Neuronal stem cell (in vitro differentiated cells): ENCODE data around the gene CD52.

Experiments used
- DNase-seq: peaks from one replicate; pipeline ENCODE4 v3.0.0-alpha.2; 2013; ENCODE audit warnings: low spot score
- H2AFZ ChIP-seq: one replicate; pipeline ENCODE4 v1.6.1; 2013; ENCODE audit warnings: mild to moderate bottlenecking, low read length, inconsistent platforms
- H2AK5ac ChIP-seq: 2 replicates; pipeline ENCODE4 v1.6.1; 2013; ENCODE audit warnings: low read depth, mild to moderate bottlenecking, inconsistent platforms, low read length, moderate library complexity, mixed read lengths
- H2BK120ac ChIP-seq: 2 replicates; pipeline ENCODE4 v1.6.1; 2013; ENCODE audit warnings: low read depth, mild to moderate bottlenecking, inconsistent platforms, low read length, moderate library complexity, mixed read lengths
- H2BK12ac ChIP-seq: one replicate; pipeline ENCODE4 v1.6.1; 2013; ENCODE audit warnings: low read length, inconsistent platforms
- H2BK15ac ChIP-seq: 2 replicates; pipeline ENCODE4 v1.6.1; 2013; ENCODE audit warnings: mild to moderate bottlenecking, low read length, inconsistent platforms, mixed read lengths
- H2BK5ac ChIP-seq: one replicate; pipeline ENCODE4 v1.6.1; 2013; ENCODE audit warnings: inconsistent platforms, mild to moderate bottlenecking, low read length, moderate library complexity
- H3K14ac ChIP-seq: one replicate; pipeline ENCODE4 v1.6.1; 2013; ENCODE audit warnings: low read length, inconsistent platforms
- H3K18ac ChIP-seq: 2 replicates; pipeline ENCODE4 v1.6.1; 2013; ENCODE audit warnings: low read length, inconsistent platforms
- H3K23ac ChIP-seq: 2 replicates; pipeline ENCODE4 v1.6.1; 2013; ENCODE audit warnings: low read depth, mild to moderate bottlenecking, mixed read lengths, low read length, inconsistent platforms; ENCODE audit not compliant: poor library complexity
- H3K27ac ChIP-seq: replicated peaks from 3 replicates; pipeline ENCODE4 v1.5.1; 2013; ENCODE audit warnings: low read length, inconsistent platforms
- H3K27me3 ChIP-seq, 3 experiments: 2 replicates each; pipeline ENCODE4 v1.6.1; 2013; ENCODE audit warnings: low read length in 3 of 3, mild to moderate bottlenecking in 2 of 3, inconsistent platforms in 1 of 3, low read depth in 1 of 3, mixed read lengths in 1 of 3, moderate library complexity in 1 of 3; ENCODE audit not compliant: control insufficient read depth in 3 of 3, insufficient read depth in 3 of 3
- H3K36me3 ChIP-seq, 2 donors: replicated peaks in 1 of 2; 2 replicates each; pipeline ENCODE4 v1.6.1; 2013; ENCODE audit warnings: low read length in 2 of 2; ENCODE audit not compliant: control insufficient read depth in 2 of 2, insufficient read depth in 2 of 2
- H3K4ac ChIP-seq: 2 replicates; pipeline ENCODE4 v1.6.1; 2013; ENCODE audit warnings: inconsistent platforms, mild to moderate bottlenecking, low read length, moderate library complexity
- H3K4me1 ChIP-seq, 2 donors: 1 replicate in 1 of 2; 2 replicates in 1 of 2; pipeline ENCODE4 v1.6.1; 2013; ENCODE audit warnings: low read length in 2 of 2, low read depth in 1 of 2; ENCODE audit not compliant: control insufficient read depth in 2 of 2, insufficient read depth in 1 of 2
- H3K4me2 ChIP-seq: one replicate; pipeline ENCODE4 v1.6.1; 2013; ENCODE audit warnings: mild to moderate bottlenecking, low read length, inconsistent platforms; ENCODE audit not compliant: insufficient read depth, poor library complexity, severe bottlenecking
- H3K4me3 ChIP-seq, 2 donors: 2 replicates each; pipeline ENCODE4 v1.5.1; 2013; ENCODE audit warnings: low read length in 2 of 2, mild to moderate bottlenecking in 2 of 2, inconsistent platforms in 1 of 2, moderate library complexity in 1 of 2
- H3K79me1 ChIP-seq: one replicate; pipeline ENCODE4 v1.6.1; 2013; ENCODE audit warnings: low read depth, mild to moderate bottlenecking, inconsistent platforms, low read length, moderate library complexity
- H3K9ac ChIP-seq: one replicate; pipeline ENCODE4 v1.6.1; 2013; ENCODE audit warnings: mild to moderate bottlenecking, low read depth, low read length, inconsistent platforms; ENCODE audit not compliant: poor library complexity
- H3K9me3 ChIP-seq, 2 donors: replicated peaks in 1 of 2; 2 replicates each; pipeline versions ENCODE3 to v1.6.1; 2013; ENCODE audit warnings: low read length in 2 of 2, mild to moderate bottlenecking in 2 of 2, inconsistent platforms in 1 of 2, low read depth in 1 of 2, mixed read lengths in 1 of 2, moderate library complexity in 1 of 2; ENCODE audit not compliant: control insufficient read depth in 2 of 2, insufficient read depth in 1 of 2
- H4K8ac ChIP-seq: one replicate; pipeline ENCODE4 v1.6.1; 2013; ENCODE audit warnings: low read depth, mild to moderate bottlenecking, inconsistent platforms, low read length, moderate library complexity
- H4K91ac ChIP-seq: one replicate; pipeline ENCODE4 v1.6.1; 2013; ENCODE audit warnings: low read length, low read depth, mild to moderate bottlenecking, inconsistent platforms; ENCODE audit not compliant: poor library complexity
- WGBS, 2 donors: extraction: QIAGEN DNeasy Blood & Tissue Kit; methylation state at CpG; one replicate each; pipeline ENCODE4 v1.1.7; 2013; ENCODE audit warnings: missing lambda C conversion rate in 2 of 2, mixed read lengths in 1 of 2; ENCODE audit not compliant: insufficient read length in 2 of 2, insufficient replicate concordance in 1 of 2; ENCODE audit errors: extremely low coverage in 2 of 2; 5-methylcytosine and 5-hydroxymethylcytosine counted together

CD52 gene

DNA sequence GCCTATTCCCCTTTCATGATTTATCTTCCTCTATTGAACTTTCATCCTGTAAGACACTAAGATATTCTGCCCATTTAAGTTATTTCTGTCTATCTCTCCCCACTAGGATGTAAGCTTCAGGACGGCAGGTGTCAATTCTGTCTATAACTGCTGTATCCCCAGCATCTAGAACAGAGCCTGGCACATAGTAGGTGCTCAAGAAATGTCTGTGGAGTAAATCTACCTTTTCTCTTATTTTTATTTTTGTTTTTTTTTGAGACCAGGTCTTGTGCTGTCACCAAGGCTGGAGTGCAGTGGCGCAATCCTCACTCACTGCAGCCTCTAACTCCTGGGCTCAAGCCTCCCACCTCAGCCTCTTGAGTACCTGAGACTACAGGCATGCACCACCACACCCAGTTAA lies 5.6 kb downstream of the CD52 start:
- Histone ChIP-seq H3K23ac (no peak overlapping the region), H3K18ac (no peak overlapping the region), H3K4me2 (no peak overlapping the region), H3K79me1 (no peaks in the 10 kb centered on the region), H2BK15ac (no peak overlapping the region), H3K4ac (no peak overlapping the region), H3K9me3 (no peaks in the 10 kb centered on the region), H3K4me3 (no peak overlapping the region), H3K27ac (no peak overlapping the region), H3K27me3 (no peaks in the 10 kb centered on the region), H3K9ac (no peak overlapping the region), H3K14ac (no peak overlapping the region), H4K8ac (no peak overlapping the region), H2AFZ (no peak overlapping the region), H2BK120ac (no peak overlapping the region), H4K91ac (no peak overlapping the region), H2AK5ac (no peak overlapping the region), H2BK5ac (no peak overlapping the region), H3K4me1 (peaks cover 5 to 11% of the 10 kb centered on the region in 2 donors), H2BK12ac (no peak overlapping the region), H3K36me3 (peaks cover 0 to 16% of the 10 kb centered on the region in 2 donors)
- WGBS, 2 donors: no CpG with 5 or more reads among the region's 2 CpGs
- DNase-seq: no peak

DNA sequence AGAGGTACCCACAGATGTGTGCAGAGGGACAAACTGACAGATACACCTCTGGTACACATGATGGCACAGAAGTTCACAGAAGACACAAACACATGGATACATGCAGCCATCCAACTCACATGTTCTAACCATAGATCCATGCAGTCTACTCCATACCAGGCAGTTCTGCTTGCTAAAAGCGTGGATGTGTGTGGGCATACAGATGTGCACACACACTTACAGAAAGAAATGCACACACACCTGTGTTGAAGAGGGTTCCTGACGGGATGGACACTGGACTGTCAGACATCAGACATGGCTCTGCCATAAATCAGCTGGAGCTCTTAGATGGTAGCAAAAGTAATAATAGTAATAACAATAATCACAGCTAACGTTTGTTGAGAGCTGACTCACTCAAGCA lies 6.8 kb downstream of the CD52 start:
- Histone ChIP-seq H3K9me3 (no peaks in the 10 kb centered on the region), H3K36me3 (peaks cover 0 to 16% of the 10 kb centered on the region in 2 donors), H2AK5ac (no peak overlapping the region), H4K8ac (no peak overlapping the region), H3K27ac (no peak overlapping the region), H3K14ac (no peak overlapping the region), H2AFZ (no peak overlapping the region), H2BK12ac (no peak overlapping the region), H3K18ac (no peak overlapping the region), H3K4me2 (no peak overlapping the region), H3K4me1 (peaks cover 5 to 14% of the 10 kb centered on the region in 2 donors), H2BK120ac (no peak overlapping the region), H2BK15ac (no peak overlapping the region), H3K4me3 (no peak overlapping the region), H2BK5ac (no peak overlapping the region), H3K79me1 (no peaks in the 10 kb centered on the region), H3K4ac (no peak overlapping the region), H3K27me3 (no peaks in the 10 kb centered on the region), H3K9ac (no peak overlapping the region), H3K23ac (no peak overlapping the region), H4K91ac (no peak overlapping the region)
- DNase-seq: no peak
- no CpG with 5 or more reads among the region's 3 CpGs for WGBS, 2 donors

DNA sequence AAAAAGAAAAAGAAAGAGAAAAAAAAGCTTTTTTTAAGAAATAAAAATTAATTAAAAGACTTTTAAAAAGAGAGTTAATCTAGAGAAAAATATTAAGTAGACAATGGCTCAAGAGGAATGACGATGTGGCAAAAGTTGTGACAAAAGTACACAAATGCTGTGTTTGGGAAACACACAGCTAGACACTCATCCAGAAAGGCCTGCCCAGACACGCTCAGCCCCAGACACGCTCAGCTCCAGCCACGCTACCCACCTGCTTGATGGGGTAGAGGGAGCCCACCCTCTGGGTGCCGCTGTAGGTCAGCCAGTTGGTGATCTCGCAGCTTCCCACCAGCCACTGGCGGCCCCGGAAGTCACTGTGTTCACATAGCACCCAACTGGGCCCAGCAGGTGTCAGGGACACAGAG lies 10.2 kb downstream of the CD52 start:
- H3K4ac ChIP-seq: no peak overlapping the region
- H3K4me2 ChIP-seq: no peak overlapping the region
- H2AFZ ChIP-seq: peak overlapping the region; percentile 80
- no peaks in the 10 kb centered on the region for H3K79me1 ChIP-seq
- H3K27me3 ChIP-seq: no peaks in the 10 kb centered on the region
- no peak overlapping the region for H4K91ac ChIP-seq
- no peak overlapping the region for H3K14ac ChIP-seq
- H2BK120ac ChIP-seq: no peak overlapping the region
- no peak overlapping the region for H3K18ac ChIP-seq
- H2BK5ac ChIP-seq: no peak overlapping the region
- no peak overlapping the region for H4K8ac ChIP-seq
- H2BK15ac ChIP-seq: no peak overlapping the region
- no peak overlapping the region for H3K4me3 ChIP-seq
- H3K9me3 ChIP-seq: no peaks in the 10 kb centered on the region
- no peak overlapping the region for H2AK5ac ChIP-seq
- H2BK12ac ChIP-seq: peak overlapping the region; percentile 4
- H3K23ac ChIP-seq: no peak overlapping the region
- H3K4me1 ChIP-seq: peaks cover 3 to 12% of the 10 kb centered on the region in 2 donors
- H3K36me3 ChIP-seq: peaks cover 0 to 15% of the 10 kb centered on the region in 2 donors
- DNase-seq: no peak
- WGBS, 2 donors: no CpG with 5 or more reads among the region's 8 CpGs
- H3K27ac ChIP-seq: no peak overlapping the region
- H3K9ac ChIP-seq: no peak overlapping the region

DNA sequence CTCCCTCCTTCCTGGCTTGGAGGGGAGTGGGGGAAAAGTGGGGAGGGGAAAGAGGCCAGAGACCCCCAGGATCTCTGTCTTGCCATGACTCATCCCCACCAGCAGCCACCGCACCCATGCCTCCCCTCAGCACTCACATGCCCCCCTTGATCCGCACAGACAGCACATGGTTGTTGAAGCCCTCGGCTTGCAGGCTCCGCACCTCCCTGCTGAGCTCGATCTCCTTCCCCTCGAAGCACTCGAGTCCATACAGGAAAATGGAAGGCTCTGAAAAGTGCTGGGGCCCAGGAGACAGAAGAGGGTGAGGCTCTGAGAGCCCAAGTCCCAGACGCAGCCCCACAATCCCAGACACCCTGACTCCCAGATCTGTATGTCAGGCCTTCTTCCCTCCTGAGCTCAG lies 10.8 kb downstream of the CD52 start:
- H2BK15ac ChIP-seq: no peak overlapping the region
- H2AFZ ChIP-seq: peak overlapping the region; percentile 80
- H3K4me2 ChIP-seq: no peak overlapping the region
- H3K27me3 ChIP-seq: no peaks in the 10 kb centered on the region
- no peak overlapping the region for H2AK5ac ChIP-seq
- no peaks in the 10 kb centered on the region for H3K79me1 ChIP-seq
- no peak overlapping the region for H2BK120ac ChIP-seq
- H3K27ac ChIP-seq: no peak overlapping the region
- H3K4me1 ChIP-seq: peaks cover 3 to 12% of the 10 kb centered on the region in 2 donors
- no peak for DNase-seq
- H3K9me3 ChIP-seq: no peaks in the 10 kb centered on the region
- no peak overlapping the region for H3K4ac ChIP-seq
- no peak overlapping the region for H2BK5ac ChIP-seq
- H4K91ac ChIP-seq: no peak overlapping the region
- H3K36me3 ChIP-seq: peaks cover 0 to 15% of the 10 kb centered on the region in 2 donors
- no peak overlapping the region for H2BK12ac ChIP-seq
- no peak overlapping the region for H3K23ac ChIP-seq
- H3K18ac ChIP-seq: no peak overlapping the region
- H3K9ac ChIP-seq: peak overlapping the region; percentile 7
- no peak overlapping the region for H4K8ac ChIP-seq
- no peak overlapping the region for H3K14ac ChIP-seq
- WGBS, 2 donors: no CpG with 5 or more reads among the region's 8 CpGs
- H3K4me3 ChIP-seq: no peak overlapping the region
